Limb (tissue), 2 donors: ENCODE data around the gene SIGLECL1.
"Not testable (repeated sequence)": the region's sequence is repeated elsewhere in the genome, so short reads cannot be mapped to it uniquely, and the experiment has no call there.

Experiments used
- DNase-seq, 2 donors: peaks; one replicate each; pipeline ENCODE4 v3.0.0-alpha.2; 2016; ENCODE audit errors: extremely low spot score in 2 of 2

Gene SIGLECL1

DNA sequence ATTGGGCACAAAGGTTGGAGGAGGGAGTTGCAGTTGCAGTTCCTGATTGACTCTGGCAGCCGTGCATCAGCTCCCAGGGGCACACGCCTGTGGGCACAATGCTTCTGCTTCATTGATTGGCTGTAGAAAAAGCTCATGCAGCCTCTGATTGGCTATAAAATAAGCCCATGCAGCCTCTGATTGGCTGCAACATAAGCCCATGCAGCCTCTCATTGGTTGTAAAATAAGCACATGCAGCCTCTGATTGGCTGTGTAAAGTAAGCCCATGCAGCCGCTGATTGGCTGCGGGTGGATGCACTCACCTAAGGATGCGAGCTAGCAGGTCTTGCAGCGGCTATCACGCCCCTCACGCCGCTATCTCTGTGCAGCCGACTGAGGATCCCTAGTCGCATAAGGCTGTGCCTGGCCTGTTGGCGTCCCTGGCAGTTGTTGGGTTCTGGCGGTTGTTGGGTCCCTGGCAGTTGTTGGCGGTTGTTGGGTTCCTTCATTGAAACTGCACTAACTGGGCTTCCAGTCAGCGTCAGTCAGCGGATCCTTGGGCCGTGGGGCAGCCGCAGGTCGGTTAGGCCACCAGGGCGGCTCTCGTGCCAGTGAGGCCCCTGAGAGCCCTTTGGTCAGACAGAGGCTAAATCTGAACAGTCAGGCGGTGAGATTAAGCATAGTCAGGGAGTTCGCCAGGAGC, at the start of gene SIGLECL1:
Gene SIGLECL1 (plus strand): TSS at position 295 of the 682 bp plus-strand sequence. CDS start 12,993 bp downstream, outside the sequence.
- no peak for DNase-seq

DNA sequence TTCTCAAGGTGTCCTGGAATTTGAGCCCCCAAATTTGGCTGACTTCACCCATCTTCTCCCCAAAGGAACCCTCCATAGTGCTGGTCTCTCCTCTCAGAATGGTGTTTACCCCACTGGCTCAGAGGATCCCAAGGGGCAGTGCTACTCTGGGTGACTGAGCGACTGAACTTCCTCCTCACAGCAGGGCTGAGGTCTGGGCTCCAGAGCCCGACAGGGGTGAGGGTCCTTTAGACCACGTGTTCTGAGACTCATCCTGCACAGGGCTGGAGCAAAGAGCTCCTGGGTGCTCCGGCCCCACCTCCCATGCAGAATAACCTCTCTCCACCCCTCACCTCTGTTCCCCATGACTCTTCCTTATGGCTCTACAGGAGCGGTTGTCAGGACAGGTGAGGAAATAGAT, 49.2 kb upstream of the SIGLECL1 start:
- DNase-seq: no peak

DNA sequence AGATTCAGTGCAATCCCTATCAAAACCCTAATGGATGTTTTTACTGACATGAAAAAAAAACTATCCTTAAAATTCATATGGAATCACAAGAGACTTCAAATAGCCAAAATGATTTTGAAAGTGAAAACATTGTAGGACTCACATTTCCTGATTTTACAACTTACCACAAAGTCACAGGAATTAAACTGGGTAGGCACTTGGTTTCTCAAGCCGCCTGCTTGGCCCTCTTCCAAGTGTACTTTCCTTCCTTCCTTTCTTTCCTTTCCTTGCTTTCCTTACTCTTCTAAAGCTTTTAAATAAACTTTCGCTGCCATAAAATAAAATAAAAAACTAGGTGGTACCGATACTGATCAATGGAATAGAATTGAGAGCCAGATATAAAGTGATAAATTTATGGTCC, 47.0 kb upstream of the SIGLECL1 start:
- no peak for DNase-seq

DNA sequence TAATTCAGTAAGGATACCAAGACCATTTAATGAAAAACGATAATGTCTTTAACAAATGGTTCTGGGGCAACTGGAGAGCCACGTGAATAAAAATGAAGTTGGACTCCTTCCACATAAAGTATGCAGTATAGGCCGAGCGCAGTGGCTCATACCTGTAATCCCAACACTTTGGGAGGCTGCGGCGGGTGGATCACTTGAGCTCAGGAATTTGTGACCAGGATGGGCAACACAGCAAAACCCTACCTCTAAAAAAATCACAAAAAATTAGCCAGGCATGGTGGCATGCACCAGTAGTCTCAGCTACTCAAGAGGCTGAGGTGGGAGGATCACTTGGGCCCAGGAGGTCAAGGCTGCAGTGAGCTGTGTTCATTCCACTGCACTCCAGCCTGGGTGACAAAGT, 46.6 kb upstream of the SIGLECL1 start:
- no peak for DNase-seq

DNA sequence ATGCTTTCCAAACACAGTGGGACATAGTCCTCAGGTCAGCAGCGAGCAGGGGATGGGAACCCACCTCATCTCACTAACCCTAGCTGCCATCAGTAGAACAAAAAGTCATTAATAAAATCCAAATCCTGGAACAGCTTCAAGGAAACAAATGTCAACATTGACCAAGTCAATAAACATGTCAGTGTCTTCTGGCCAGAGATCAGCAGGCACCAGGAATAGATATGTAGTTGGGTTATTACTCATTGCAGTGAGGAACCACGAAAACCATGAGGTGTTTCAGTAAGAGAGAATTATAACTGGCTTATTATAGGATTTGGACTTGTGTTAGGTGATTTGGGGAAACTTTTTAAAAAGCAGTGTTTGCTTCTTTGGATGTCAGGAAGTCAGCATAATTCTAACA, 43.1 kb upstream of the SIGLECL1 start:
- no peak for DNase-seq

DNA sequence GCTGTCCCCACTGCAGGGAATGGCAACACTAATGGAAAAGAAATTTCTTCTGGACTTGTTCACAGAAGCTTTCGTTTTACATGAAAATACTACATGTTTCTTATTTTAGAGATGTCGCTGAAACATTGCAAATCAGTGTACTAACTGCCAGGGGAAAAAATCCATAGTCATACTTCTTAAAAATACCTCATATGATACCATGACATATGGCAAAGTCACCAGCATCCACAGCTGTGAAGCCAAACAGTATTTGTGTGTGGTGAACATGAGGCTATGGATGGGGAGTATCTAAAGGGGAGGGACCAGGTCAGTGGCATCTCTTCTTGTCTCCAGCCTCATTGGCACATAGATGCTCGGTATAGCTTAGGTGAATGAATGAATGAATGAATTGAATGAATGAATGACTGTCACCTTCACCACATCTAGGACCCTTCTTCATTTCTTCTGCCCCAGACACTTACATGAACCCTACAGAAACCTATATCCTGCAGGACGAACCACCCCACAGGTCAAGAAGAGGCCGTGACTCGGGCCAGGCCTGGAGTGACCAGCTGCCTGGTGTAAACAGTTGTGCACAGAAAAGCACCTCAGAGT, 40.6 kb upstream of the SIGLECL1 start:
- DNase-seq: no peak

DNA sequence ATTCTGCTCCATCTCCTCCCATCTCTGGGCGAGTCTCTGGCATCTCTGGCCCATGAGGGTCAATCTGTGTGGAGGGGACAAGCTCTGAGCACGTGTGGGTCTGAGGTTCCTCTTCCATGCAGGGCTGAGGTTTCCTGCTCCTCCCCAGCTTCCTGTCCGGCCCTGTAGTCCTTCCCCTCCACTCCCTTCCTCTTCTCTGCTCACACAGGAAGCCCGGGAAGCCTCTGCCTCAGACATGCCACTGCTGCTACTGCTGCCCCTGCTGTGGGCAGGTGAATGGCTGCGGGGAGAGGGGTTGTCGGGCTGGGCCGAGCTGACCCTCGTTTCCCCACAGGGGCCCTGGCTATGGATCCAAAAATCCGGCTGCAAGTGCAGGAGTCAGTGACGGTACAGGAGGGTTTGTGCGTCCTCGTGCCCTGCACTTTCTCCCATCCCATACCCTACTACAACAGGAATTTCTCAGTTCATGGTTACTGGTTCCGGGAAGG, 40.0 kb upstream of the SIGLECL1 start:
- DNase-seq: not testable (repeated sequence)

DNA sequence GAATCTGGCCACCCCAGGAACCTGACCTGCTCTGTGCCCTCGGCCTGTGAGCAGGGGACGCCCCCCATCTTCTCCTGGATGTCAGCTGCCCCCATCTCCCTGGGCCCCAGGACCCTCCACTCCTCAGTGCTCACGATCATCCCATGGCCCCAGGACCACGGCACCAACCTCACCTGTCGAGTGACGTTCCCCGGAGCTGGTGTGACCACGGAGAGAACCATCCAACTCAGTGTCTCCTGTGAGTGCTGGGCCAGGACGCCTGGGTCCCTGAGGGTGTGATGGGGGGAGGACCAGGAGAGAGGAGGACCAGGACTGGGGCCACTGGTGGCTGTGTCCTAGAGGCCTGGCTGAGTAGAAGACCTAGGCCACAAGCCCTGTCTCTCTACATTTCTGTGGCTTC, 39.0 kb upstream of the SIGLECL1 start:
- no peak for DNase-seq

DNA sequence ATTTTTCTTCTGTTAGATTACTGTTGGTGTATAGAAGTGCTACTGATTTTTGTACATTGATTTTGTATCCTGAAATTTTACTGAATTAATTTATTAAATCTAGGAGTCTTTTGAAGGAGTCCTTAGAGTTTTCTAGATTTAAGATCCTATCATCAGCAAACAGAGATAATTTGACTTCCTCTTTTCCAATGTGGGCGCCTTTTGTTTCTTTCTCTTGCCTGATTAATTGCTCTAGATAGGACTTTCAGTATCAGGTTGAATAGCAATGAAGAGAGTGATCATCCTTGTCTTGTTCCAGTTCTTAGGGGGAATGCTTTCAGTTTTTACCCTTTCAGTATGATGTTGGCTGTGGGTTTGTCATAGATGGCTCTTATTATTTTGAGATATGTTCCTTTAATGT, 31.6 kb upstream of the SIGLECL1 start:
- DNase-seq: no peak

DNA sequence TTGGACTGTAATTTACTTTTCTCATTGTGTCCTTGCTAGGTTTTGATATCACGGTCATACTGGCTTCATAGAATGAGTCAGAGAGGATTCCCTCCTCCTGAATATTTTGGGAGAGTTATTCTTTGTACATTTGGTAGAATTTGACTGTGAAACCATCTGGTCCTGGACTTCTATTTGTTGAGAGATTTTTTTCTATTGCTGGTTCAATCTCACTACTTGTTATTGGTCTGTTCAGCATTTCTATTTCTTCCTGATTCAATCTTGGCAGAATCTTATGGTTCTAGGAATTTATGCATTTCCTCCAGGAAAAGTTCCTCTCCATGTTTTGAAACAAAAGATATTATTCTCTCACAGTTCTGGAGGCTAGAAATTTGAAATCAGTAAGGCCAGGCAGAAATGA, 30.9 kb upstream of the SIGLECL1 start:
- no peak for DNase-seq

DNA sequence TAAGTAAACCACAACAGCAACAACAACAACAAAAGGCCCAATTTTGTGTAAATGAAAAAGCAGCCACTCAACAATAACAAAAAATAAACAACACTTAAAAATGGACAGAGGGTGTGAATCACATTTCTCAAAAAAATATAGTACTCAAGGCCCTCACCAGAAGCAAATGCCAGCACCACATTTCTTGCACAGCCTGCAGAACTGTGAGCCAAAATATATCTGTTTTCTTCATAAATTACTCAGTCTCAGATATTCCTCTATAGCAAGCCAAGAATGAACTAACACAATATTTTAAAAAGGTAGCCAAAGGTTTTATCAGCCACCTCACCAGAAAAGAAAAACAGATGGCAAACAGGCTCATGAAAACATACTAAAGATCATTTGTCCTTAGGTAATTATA, 29.9 kb upstream of the SIGLECL1 start:
- no peak for DNase-seq

DNA sequence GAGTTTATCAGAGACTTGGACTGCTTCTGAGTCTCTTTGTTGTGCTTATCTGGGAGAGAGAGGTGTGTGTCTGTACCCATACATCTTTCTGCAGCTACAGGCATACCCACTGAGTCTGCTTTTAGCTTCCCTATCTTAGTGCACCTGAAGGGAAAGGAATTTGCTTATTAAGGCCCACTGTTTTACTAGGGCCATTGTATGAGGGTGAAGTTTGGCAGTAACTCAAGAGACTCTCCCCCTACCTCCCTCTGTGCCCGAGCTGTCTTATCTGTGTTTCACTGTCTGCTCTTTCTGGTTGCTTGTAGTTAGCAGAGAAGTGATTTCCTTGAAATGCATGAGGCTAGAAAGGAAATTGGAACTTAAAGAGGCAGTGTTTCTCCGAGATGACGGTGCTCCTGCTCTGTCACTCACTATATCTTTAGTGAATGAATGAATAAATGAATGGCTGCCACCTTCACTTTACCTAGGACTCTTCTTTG, 26.7 kb upstream of the SIGLECL1 start:
- no peak for DNase-seq

DNA sequence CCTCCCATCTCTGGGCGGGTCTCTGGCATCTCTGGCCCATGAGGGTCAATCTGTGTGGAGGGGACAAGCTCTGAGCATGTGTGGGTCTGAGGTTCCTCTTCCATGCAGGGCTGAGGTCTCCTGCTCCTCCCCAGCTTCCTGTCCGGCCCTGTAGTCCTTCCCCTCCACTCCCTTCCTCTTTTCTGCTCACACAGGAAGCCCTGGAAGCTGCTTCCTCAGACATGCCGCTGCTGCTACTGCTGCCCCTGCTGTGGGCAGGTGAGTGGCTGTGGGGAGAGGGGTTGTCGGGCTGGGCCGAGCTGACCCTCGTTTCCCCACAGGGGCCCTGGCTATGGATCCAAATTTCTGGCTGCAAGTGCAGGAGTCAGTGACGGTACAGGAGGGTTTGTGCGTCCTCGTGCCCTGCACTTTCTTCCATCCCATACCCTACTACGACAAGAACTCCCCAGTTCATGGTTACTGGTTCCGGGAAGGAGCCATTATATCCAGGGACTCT, 25.9 kb upstream of the SIGLECL1 start, which contains the start of gene CD33:
Gene CD33 (plus strand): TSS at position 183 of the 496 bp plus-strand sequence. CDS start 39 bp downstream, at position 222.
- DNase-seq: not testable (repeated sequence)

DNA sequence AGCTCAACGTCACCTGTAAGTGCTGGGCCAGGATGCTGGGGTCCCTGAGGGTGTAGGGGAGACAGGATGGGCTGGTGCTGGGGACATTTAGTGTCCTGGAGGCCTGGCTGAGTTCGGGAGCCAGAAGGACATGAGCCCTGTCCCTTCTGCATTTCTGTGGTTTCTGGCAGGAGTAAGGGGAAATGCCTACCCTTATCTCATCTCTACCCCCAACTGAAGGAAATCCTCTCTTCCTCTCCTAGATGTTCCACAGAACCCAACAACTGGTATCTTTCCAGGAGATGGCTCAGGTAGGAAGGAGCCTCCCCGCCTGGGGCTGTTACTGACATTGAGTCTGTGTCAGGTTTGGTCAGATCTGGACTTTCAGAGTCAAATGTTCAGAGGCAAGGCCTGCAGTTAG, 24.8 kb upstream of the SIGLECL1 start:
- DNase-seq: no peak

DNA sequence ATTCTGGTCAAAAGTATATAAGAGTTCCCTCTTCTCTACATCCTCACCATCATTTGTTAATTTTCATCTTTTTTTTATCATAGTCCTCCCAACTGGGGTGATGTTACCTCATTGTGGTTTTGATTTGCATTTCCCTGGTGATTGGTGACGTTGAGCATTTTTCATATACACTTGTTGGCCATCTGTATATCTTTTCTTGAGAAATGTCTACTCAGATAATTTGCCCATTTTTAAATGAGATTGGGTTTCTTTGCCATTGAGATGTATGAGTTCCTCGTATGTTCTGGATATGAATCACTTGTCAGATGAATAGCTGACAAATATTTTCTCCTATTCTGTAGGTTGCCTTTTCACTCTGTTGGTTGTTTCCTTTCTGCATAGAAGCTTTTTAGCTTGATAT, 23.6 kb upstream of the SIGLECL1 start:
- DNase-seq: no peak

DNA sequence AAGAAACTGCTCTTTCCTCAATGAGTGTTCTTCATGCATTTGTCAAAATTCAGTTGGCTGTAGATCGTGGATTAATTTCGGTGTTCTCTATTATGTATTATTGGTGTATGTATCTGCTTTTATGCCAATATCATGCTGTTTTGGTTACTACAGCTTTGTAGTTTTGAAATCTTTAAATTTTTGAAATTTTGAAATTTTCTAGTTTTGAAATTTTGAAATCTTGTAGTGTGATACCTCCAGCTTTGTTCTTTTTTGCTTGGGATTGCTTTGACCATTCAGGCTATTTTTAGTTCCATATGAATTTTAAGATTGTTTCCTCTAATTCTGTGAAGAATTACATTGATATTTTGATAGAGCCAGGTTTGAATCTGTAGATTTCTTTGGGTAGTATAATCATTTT, 22.9 kb upstream of the SIGLECL1 start:
- no peak for DNase-seq

DNA sequence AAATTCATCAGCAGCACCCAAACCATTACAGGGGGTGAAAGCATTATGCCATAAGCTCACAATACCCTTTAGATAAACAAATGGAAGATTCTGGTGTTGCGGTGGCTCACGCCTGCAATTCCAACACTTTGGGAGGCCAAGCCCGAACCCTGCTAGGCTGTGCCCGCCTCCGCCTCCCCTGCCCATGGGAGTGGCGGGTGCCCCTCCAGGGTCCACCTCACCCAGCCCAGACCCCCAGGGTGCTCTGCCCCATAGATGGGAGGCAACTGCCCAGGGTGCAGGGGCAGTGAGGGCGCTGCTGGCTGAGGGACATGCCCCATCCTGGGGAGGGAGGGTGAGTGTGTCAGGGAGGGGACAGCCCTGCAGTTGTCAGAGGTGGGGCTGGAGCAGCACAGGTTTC, 10.0 kb upstream of the SIGLECL1 start:
- no peak for DNase-seq

DNA sequence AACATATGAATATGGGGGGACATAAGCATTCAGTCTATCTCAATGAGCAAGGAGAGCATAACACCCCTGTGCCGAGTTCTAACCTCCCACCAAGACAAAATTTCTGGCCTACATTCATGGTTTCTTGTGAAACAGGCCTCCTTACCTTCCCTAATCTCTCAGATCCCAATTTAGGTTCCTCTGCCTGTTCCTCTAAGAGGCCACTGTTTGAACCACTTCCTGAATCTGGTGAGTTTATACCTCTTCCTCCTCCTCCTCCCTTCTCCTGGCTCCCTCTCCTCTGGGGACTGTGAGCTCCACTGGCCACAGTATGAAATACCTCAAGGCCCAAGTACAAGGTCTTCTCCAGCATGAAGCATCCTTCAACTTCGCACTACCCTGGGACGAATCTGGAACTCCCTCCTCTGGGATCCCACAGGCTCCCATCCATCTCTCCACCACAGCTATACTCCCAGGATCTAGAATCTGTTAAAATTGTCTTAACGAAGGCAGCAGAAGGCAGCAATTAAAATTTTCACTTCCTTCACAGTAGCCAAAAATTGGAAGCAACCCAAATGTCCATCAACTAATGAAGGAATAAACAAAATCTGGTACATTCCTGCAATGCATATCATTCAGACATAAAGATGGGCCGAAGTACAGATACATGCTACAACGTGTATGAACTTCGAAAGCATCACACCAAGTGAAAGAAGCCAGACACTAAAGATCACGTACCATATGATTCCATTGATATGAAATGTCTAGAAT, 7.8 kb upstream of the SIGLECL1 start:
- no peak for DNase-seq

DNA sequence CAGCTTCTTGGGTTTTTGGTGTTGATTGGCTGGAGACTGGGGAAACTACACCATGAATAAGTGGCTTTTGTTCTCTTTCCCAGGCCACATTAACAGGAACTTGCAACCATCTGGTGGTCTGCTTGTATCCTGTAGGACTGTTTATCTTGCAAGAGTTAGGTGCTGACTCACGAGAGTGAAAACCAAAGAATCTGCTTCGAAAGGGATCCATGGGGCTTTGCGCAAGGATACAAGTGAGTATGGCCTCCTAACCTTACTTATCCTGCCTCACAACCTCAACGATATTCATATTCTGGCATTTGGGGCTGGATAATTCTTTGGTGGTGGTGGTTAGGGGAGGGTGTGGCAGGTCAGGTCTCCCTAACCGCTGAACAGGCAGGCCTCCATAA, 4.7 kb upstream of the SIGLECL1 start:
- no peak for DNase-seq

DNA sequence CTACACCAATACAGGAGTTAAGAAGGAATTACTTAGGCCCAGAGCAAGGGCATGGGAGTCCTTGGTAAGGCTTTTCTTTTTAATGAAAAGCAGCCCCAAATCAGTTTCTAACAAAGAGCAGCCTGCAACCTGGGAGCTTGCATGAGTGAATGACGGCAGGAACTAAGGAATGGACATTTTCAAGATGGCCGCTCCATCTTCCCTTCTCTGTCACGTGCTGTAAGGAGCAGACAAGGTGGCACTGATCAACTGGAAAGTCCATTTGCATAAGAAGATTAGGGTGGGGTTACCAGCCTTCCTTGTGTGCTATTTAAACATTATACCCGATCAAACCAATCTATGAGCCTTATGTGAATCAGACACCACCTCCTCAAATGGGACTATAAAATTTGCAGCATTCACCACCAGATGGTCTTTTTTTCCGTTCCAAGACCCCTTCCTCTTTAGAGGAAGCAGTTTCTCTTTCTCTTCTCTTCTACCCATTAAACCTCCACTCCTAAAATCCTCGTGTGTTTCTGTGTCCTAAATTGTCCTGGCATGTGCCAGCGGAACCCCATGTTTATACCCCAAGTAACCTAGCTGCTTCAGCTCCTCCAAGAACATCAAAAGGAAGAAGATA, 2.8 kb upstream of the SIGLECL1 start:
- no peak for DNase-seq

DNA sequence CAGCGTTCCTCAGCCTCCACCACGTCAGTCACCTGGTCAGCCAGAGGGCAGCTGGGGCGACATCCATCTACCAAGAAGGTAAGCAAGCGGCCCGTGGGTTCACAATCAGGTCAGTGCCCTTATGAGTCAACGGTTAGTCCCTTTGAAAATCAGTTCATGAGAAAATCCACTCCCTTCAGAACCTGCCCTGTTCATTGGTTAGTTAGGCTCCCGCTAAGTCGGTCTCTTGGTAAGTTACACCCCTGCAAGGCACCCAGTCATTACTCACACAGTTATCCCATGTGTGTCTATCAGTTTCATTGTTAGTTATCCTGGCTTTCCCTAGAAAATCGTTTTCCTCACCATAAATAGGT, 564 bp downstream of the SIGLECL1 start:
- DNase-seq: no peak
